Vagina (tissue), 2 donors: ENCODE measurements around the gene MARCHF3. TPM values are rescaled to one million over a fixed set of nuclear protein-coding genes. Genes with fewer than 3 reads are reported as not detected.
"Not testable (repeated sequence)": the region's sequence is repeated elsewhere in the genome, so short reads cannot be mapped to it uniquely, and the experiment has no call there.

Experiments
- DNase-seq, 2 donors: peaks; one replicate each; pipeline ENCODE4 v3.0.0-alpha.2; 2017; ENCODE audit errors: extremely low spot score in 2 of 2
- H3K27ac ChIP-seq: fragments of 200-600 bp; sonication (generic); one replicate; pipeline ENCODE4 v1.5.1; 2019
- H3K27me3 ChIP-seq: fragments of 200-600 bp; sonication (generic); one replicate; pipeline ENCODE4 v1.5.1; 2019
- H3K36me3 ChIP-seq, 2 donors: fragments of 200-600 bp; sonication (generic); one replicate each; pipeline ENCODE4 v1.5.1; 2017 to 2019
- H3K4me1 ChIP-seq: fragments of 200-600 bp; sonication (generic); one replicate; pipeline ENCODE4 v1.5.1; 2019
- H3K4me3 ChIP-seq, 2 donors: fragments of 200-600 bp; sonication (generic); 1 replicate in 1 of 2; 2 replicates in 1 of 2; pipeline ENCODE4 v1.5.1; 2016 to 2019
- H3K9me3 ChIP-seq: fragments of 200-600 bp; sonication (generic); one replicate; pipeline ENCODE4 v1.5.1; 2019
- POLR2A ChIP-seq, 2 donors: fragments of 450-650 bp; IDR thresholded peaks; one replicate each; pipeline ENCODE4 v1.6.1; 2017; ENCODE audit warnings: antibody characterized with exemption in 2 of 2, mild to moderate bottlenecking in 2 of 2, moderate library complexity in 2 of 2
- POLR2AphosphoS5 ChIP-seq, 2 donors: sonication (generic); formaldehyde crosslinking; IDR thresholded peaks; one replicate each; pipeline ENCODE4 v1.9.0; 2017; ENCODE audit warnings: antibody characterized with exemption in 2 of 2, mild to moderate bottlenecking in 2 of 2, low read depth in 1 of 2; ENCODE audit not compliant: insufficient read depth in 1 of 2
- intact Hi-C: fragments of 100-400 bp; cut with DNase I; formaldehyde crosslinking; loops from one replicate; pipeline ENCODE4 v1.15.1; 2023
- total RNA-seq: library from RNA; depleted of rRNA; stranded (reverse); fragments of >200 nt; gene quantifications from one replicate; pipeline ENCODE4 v1.2.3, GENCODE V29; 2016
- TF ChIP-seq, protein P1 (sequence below), 3 experiments: fragments of 450-650 bp in 2 of 3; fragments of 200-600 bp in 1 of 3; sonication (generic) in 1 of 3; IDR thresholded peaks; one replicate each; pipeline ENCODE4 v1.5.1; 2017 to 2019; ENCODE audit warnings: antibody characterized with exemption in 3 of 3, mild to moderate bottlenecking in 2 of 3, moderate library complexity in 2 of 3

MARCHF3 gene
- total RNA-seq, 1 donor from 2014 or later, result 2.0 TPM

DNA sequence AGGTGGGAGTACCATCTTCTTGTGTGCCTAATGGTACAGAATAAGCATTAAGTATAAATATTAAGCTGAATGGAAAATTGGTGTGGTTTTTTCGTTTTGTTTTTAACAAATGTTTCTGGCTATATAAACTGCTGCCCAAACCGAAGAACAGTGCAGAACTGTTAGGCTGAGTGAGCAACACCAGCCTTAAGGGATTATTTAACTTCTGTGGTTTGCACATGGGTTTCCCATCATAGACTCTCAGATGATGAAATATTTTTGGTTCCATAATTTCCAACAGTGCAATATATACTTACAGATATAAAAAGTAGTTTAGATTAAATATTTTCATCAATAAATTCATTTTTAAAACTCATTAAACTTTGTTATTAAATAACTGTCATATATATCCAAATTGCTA is 26.5 kb upstream of the MARCHF3 start:
- TF ChIP-seq POLR2A (IDR thresholded peaks at IDR 0.05) (no peak), POLR2AphosphoS5 (IDR thresholded peaks at IDR 0.05; ENCODE audit: insufficient read depth in 1 of 2, low read depth in 1 of 2) (no peak)
- TF ChIP-seq, protein P1, sequence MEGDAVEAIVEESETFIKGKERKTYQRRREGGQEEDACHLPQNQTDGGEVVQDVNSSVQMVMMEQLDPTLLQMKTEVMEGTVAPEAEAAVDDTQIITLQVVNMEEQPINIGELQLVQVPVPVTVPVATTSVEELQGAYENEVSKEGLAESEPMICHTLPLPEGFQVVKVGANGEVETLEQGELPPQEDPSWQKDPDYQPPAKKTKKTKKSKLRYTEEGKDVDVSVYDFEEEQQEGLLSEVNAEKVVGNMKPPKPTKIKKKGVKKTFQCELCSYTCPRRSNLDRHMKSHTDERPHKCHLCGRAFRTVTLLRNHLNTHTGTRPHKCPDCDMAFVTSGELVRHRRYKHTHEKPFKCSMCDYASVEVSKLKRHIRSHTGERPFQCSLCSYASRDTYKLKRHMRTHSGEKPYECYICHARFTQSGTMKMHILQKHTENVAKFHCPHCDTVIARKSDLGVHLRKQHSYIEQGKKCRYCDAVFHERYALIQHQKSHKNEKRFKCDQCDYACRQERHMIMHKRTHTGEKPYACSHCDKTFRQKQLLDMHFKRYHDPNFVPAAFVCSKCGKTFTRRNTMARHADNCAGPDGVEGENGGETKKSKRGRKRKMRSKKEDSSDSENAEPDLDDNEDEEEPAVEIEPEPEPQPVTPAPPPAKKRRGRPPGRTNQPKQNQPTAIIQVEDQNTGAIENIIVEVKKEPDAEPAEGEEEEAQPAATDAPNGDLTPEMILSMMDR (IDR thresholded peaks at IDR 0.05), result no peak
- Histone ChIP-seq H3K27ac (no peak overlapping the region), H3K9me3 (no peaks in the 10 kb centered on the region), H3K36me3 (no peaks in the 10 kb centered on the region), H3K4me3 (no peak overlapping the region), H3K27me3 (no peaks in the 10 kb centered on the region), H3K4me1 (no peaks in the 10 kb centered on the region)
- no peak for DNase-seq
- intact Hi-C loops, result no loop called here

DNA sequence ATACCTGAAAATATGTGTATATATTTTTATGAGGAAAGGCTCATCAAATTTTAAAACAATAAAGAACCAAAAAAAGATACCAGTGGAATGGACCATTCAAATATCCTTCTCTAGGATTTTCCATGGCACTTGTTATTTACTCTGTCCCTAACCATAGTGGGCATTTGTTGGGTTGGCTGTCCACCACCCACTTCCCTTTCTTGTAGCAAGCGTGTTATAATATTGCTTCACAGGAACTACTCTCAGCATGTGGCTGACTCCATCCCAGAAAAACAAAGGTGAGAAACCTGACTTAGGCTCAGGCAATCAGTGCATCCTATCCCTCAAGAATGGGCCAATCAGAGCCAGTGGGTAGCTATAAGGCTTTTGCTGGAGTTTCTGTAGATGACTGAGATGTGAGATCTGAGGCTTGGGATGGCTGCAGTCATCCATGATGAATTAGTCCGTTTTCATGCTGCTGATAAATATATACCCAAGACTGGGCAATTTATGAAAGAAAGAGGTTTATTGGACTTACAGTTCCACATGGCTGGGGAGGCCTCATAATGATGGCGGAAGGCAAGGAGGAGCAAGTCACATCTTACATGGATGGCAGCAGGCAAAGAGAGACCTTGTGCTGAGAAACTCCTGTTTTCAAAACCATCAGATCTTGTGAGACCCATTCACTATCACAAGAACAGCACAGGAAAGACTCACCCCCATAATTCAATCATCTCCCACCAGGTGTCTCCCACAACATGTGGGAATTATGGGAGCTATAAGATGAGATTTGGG is 25.7 kb upstream of the MARCHF3 start:
- Histone ChIP-seq H3K36me3 (no peaks in the 10 kb centered on the region), H3K9me3 (no peaks in the 10 kb centered on the region), H3K4me3 (no peak overlapping the region), H3K27me3 (no peaks in the 10 kb centered on the region), H3K27ac (no peak overlapping the region), H3K4me1 (no peaks in the 10 kb centered on the region)
- TF ChIP-seq POLR2A (IDR thresholded peaks at IDR 0.05) (no peak), POLR2AphosphoS5 (IDR thresholded peaks at IDR 0.05; ENCODE audit: insufficient read depth in 1 of 2, low read depth in 1 of 2) (no peak)
- TF ChIP-seq, protein P1 (IDR thresholded peaks at IDR 0.05), result no peak
- intact Hi-C loops, result no loop called here
- DNase-seq, result no peak

DNA sequence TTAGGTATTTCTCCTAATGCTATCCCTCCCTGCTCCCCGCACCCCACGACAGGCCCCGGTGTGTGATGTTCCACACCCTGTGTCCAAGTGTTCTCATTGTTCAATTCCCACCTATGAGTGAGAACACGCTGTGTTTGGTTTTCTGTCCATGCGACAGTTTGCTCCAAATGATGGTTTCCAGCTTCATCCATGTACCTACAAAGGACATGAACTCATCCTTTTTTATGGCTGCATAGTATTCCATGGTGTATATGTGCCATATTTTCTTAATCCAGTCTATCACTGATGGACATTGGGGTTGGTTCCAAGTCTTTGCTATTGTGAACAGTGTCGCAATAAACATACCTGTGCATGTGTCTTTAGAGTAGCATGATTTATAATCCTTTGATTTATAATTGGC is 23.2 kb upstream of the MARCHF3 start:
- H3K4me3 ChIP-seq, H3K4me1 ChIP-seq, DNase-seq, H3K9me3 ChIP-seq, H3K27me3 ChIP-seq, H3K36me3 ChIP-seq, H3K27ac ChIP-seq: not testable (repeated sequence)
- intact Hi-C loops, result loop anchor here (5.0 kb wide), 1 partner anchor 36 kb away; no protein-coding TSS in a partner anchor

DNA sequence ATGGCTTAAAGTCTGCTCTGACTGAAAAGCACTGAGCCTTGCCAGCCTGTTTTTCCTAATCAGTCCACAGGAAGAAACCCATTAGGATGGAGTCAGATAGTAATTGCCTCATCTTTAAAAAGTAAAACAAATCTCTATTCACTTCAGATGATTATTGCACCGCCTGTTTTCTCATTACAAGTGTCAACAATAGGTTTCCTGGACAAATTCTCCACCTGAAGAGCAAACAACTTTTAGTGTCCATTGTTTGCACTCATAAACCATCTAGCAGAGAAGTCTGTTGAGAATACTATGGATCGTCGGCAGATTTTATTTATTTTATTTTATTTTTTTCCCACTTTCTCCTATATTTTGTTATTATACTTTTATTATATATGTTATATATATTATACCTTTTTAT is 22.7 kb upstream of the MARCHF3 start:
- Histone ChIP-seq H3K4me1 (no peaks in the 10 kb centered on the region), H3K9me3 (no peaks in the 10 kb centered on the region), H3K36me3 (no peaks in the 10 kb centered on the region), H3K27ac (no peak overlapping the region), H3K4me3 (no peak overlapping the region), H3K27me3 (no peaks in the 10 kb centered on the region)
- DNase-seq, result no peak
- TF ChIP-seq, protein P1 (IDR thresholded peaks at IDR 0.05), result no peak
- no peak for TF ChIP-seq POLR2AphosphoS5 (IDR thresholded peaks at IDR 0.05; ENCODE audit: insufficient read depth in 1 of 2, low read depth in 1 of 2)
- TF ChIP-seq POLR2A (IDR thresholded peaks at IDR 0.05), result no peak
- intact Hi-C loops, result loop anchor here (5.0 kb wide), 1 partner anchor 36 kb away; no protein-coding TSS in a partner anchor

DNA sequence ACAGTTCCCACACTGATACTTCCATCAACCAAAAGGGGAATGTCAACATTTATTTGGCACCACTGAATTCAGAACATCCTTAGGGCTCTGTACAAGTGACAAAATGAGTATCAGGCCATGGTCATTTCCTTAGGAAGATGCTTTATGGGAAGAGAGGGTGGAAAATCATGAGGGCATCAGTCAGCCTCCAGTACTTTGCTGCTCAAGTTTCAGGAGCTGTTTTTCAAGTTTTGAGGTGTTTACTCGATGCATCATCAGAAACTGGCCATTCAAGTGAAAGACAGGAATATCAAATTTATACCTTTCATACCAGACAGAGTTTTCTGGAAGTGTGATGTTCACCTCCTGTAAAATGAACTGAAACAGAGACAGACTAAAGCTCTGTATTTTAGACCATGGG is 21.2 kb upstream of the MARCHF3 start:
- no peaks in the 10 kb centered on the region for H3K36me3 ChIP-seq
- no peaks in the 10 kb centered on the region for H3K4me1 ChIP-seq
- no peaks in the 10 kb centered on the region for H3K9me3 ChIP-seq
- no peaks in the 10 kb centered on the region for H3K27me3 ChIP-seq
- H3K27ac ChIP-seq, result no peak overlapping the region
- no peak overlapping the region for H3K4me3 ChIP-seq
- DNase-seq, result no peak
- intact Hi-C loops, result loop anchor here (5.0 kb wide), 1 partner anchor 34 kb away; no protein-coding TSS in a partner anchor
- TF ChIP-seq POLR2A (IDR thresholded peaks at IDR 0.05) (no peak), POLR2AphosphoS5 (IDR thresholded peaks at IDR 0.05; ENCODE audit: insufficient read depth in 1 of 2, low read depth in 1 of 2) (no peak)
- TF ChIP-seq, protein P1 (IDR thresholded peaks at IDR 0.05), result no peak
